ENCODE measurements around the gene EHD4.

EHD4 gene

DNA sequence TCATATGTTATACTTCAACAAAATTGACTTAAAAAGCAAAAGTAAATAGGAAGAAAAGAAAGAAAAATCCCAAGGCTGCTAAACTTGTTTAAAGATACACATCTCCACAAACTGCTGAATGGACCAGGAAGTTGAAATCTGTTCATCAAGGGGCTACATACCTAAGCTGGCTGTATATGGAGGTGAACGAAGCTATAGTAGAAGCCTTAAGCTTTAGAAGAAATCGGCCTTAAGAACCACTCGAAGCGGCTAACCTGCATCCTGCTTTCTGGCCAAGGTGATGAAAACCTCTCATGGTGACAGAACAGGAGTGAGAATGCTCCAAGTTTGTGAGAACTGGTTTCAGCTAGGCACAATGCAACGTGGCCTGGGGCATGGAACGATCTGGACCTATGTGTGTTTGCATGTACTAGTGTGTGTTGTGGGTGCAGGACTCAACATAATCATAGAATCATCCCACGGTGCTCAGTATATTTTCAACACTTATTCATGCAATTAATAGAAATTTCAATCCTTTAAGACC, 47.2 kb downstream of the EHD4 start:
- no peaks in the 10 kb centered on the region for H3K36me3 ChIP-seq (ENCODE audit: insufficient read depth, low read length)
- H3K9ac ChIP-seq (ENCODE audit: low read depth, low read length), result no peak overlapping the region
- peaks cover 13% of the 10 kb centered on the region; the same call in 1 of the 2 replicates for H3K4me1 ChIP-seq (ENCODE audit: insufficient read depth, low read length)
- H3K9me3 ChIP-seq (ENCODE audit: control insufficient read depth, insufficient read depth, low read length), result no peaks in the 10 kb centered on the region

DNA sequence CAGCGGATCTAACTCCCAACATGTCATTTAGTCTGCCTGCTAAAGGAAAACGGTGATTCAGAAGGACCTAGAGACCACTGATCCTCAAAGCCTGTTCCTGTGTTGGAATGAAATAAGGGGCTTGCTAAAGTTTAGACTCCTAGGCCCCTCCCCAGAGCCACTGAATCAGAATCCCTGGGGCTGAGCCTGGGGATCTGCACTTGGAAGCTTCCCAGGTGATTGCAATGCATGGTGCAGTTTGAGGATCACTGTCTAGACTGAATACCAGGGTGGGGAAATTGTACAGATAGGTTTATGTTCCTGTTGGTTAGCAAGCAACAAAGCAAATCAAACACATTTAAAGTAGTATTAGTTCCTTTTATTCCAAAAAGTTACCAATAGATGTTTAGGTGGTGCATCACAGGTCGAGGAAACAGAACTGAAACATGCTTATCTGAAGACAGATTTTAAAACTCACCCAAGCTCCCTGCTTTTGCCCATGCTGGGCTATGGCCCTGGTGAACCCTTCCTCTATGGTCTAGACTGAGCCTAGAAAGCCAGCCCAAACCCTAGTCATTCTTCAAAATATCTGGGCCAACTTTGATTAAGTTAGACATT, 48.9 kb downstream of the EHD4 start:
- Histone ChIP-seq H3K36me3 (ENCODE audit: insufficient read depth, low read length) (no peaks in the 10 kb centered on the region), H3K9ac (ENCODE audit: low read depth, low read length) (no peak overlapping the region), H3K9me3 (ENCODE audit: control insufficient read depth, insufficient read depth, low read length) (no peaks in the 10 kb centered on the region), H3K4me1 (ENCODE audit: insufficient read depth, low read length) (peaks cover 4% of the 10 kb centered on the region; the same call in 1 of the 2 replicates)

DNA sequence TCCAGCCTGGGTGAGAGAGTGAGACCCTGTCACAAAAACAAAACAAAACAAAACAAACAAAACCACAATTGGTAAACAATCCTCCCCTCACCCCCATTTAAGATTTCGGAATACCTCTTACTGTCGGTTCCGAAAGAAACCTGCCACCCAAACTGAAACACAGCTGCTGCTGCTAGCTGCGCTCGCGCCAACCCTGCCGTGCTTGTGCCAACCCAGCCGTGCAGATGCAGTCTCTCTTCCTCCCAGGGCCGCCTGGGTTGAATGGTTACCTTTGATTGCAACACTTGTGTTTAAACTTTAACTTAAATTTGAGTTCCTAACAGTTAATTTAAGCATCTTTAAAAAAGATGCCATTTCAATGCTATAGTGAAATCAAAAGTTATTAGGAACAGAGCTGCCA, 50.0 kb downstream of the EHD4 start:
- no peaks in the 10 kb centered on the region; the same call in 1 of the 2 replicates for H3K4me1 ChIP-seq (ENCODE audit: insufficient read depth, low read length)
- no peaks in the 10 kb centered on the region for H3K36me3 ChIP-seq (ENCODE audit: insufficient read depth, low read length)
- H3K9me3 ChIP-seq (ENCODE audit: control insufficient read depth, insufficient read depth, low read length), result no peaks in the 10 kb centered on the region
- no peak overlapping the region for H3K9ac ChIP-seq (ENCODE audit: low read depth, low read length)

DNA sequence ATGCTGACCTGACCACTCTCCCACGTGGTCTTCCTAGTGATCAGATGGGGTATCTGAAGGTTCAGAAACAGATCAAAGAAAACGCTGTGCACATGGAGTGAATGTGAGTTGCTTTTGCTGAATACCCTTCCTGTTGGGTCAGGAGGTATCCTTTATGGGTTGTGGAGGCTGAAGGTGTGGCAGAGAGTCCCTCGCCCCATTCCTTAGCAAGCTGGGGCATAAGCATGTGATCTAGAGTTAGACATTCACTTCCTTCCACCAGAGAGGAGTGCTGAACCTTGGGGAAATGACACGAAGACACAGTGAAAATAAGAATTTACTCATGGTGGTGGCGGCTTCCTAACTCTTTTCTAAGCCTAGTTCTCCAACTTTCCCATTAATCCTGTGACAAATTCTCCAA, 50.7 kb downstream of the EHD4 start:
- Histone ChIP-seq H3K9me3 (ENCODE audit: control insufficient read depth, insufficient read depth, low read length) (no peaks in the 10 kb centered on the region), H3K36me3 (ENCODE audit: insufficient read depth, low read length) (no peaks in the 10 kb centered on the region), H3K4me1 (ENCODE audit: insufficient read depth, low read length) (no peaks in the 10 kb centered on the region; the same call in 1 of the 2 replicates), H3K9ac (ENCODE audit: low read depth, low read length) (no peak overlapping the region)

DNA sequence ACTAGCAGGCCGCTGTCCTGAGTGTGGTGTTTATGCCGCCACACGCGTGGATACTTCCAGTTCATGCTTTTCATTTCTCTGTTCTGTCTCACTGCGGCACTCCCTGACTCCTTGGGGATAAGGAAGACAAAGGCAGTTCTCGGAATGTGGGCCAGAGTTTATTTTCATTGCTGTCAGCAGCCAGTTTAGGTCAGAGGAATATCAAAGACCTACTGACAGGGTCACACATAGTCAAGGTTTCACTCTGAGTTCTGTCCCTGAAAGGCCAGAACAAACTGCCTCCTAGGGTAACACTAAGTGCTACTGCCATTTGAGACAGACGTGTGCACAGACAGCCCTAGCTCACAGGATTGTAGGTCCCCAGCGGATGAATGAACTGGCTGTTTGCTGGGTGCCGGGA, 51.2 kb downstream of the EHD4 start:
- H3K36me3 ChIP-seq (ENCODE audit: insufficient read depth, low read length), result no peaks in the 10 kb centered on the region
- H3K9me3 ChIP-seq (ENCODE audit: control insufficient read depth, insufficient read depth, low read length), result no peaks in the 10 kb centered on the region
- H3K9ac ChIP-seq (ENCODE audit: low read depth, low read length), result no peak overlapping the region
- H3K4me1 ChIP-seq (ENCODE audit: insufficient read depth, low read length), result no peaks in the 10 kb centered on the region; the same call in 1 of the 2 replicates

DNA sequence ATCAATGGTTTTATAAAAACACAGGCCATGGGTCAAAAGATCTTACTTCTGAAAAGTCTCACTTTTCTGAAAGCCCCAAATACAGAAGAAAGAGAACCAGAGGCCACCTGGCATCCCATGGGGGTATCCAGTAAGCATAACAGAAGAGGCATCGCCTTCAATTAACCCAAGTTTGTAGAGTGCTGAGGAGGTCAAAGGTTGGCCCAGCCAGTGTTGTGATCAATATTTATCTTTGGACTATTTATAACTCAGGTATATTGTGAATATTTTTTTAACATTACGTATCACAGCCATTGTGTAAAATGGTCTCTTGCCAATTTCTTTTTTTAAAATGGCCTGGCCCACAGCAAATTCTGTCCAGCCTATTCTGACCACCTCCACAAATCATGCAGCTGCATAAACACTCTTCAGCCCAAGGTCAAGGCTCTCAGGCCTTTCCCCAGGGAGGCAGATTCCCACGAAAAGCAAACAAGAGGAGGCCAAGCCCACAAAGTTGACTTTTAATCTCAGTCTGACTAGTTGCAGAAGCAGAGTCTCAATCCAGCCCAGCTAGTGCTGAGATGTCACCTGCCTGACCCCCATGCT, 52.3 kb downstream of the EHD4 start:
- no peaks in the 10 kb centered on the region for H3K9me3 ChIP-seq (ENCODE audit: control insufficient read depth, insufficient read depth, low read length)
- H3K36me3 ChIP-seq (ENCODE audit: insufficient read depth, low read length), result no peaks in the 10 kb centered on the region; the same call in 1 of the 2 replicates
- no peak overlapping the region for H3K9ac ChIP-seq (ENCODE audit: low read depth, low read length)
- H3K4me1 ChIP-seq (ENCODE audit: insufficient read depth, low read length), result no peaks in the 10 kb centered on the region; the same call in 1 of the 2 replicates

DNA sequence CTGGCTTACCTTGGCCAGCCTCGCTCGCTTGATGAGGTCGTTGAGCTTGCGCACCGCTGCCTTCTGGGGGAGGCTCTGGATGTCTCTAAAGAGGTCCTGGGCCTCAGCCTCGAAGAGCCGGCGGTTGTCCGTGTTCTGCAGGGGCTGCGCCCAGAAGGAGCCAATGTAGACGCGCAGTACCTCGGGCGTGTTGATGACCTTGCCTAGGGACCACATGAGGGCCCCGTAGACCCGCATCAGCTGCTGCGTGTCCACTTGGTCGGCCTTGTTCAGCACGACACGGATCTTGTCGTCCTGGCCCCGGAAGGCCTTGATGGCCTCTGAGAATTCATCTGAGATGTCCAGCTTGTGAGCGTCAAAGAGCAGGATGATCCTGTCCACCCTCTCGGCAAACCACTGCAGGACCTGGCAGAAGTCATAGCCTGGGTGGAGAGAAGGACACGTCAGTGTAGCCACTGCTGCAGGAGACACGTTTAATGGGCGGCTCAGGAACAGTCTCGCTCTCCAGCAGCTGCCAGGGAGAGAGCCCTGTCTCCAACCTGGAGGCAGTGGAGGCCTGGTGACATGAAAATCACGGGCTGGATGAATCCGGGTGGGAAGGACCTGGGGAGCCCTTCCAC, 53.0 kb downstream of the EHD4 start:
- Histone ChIP-seq H3K9ac (ENCODE audit: low read depth, low read length) (no peak overlapping the region), H3K9me3 (ENCODE audit: control insufficient read depth, insufficient read depth, low read length) (no peaks in the 10 kb centered on the region), H3K4me1 (ENCODE audit: insufficient read depth, low read length) (no peaks in the 10 kb centered on the region; the same call in 1 of the 2 replicates), H3K36me3 (ENCODE audit: insufficient read depth, low read length) (no peaks in the 10 kb centered on the region; the same call in 1 of the 2 replicates)

DNA sequence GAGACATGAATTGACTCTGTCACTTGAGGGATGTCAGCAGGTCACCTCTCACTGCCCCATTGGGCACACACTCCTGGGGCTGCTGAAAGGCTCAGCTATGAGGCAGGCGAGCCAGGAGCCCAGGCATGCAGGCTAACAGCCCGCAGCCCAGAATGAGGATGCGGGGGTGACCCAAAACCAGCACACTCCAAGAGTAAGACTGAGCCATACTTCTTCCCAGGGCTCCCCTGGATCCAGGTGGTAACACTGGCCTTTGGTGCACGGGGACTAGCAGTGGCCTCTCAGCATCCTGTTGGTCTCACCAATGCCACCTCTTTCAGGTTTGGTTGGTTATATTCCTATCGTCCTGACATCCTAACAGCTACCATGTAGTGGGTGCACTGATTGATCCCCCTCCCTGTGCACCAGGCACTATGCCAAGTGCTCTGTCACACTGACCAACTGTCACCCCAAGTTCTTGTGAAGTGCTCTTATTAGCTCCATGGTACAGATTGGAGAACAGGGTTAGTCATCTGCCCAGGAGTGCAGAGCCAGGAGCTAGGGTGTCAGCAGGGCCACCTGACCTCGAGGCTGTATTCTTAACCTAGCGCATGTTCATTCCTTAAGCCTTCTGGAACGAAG, 53.7 kb downstream of the EHD4 start:
- H3K9ac ChIP-seq (ENCODE audit: low read depth, low read length), result no peak overlapping the region

DNA sequence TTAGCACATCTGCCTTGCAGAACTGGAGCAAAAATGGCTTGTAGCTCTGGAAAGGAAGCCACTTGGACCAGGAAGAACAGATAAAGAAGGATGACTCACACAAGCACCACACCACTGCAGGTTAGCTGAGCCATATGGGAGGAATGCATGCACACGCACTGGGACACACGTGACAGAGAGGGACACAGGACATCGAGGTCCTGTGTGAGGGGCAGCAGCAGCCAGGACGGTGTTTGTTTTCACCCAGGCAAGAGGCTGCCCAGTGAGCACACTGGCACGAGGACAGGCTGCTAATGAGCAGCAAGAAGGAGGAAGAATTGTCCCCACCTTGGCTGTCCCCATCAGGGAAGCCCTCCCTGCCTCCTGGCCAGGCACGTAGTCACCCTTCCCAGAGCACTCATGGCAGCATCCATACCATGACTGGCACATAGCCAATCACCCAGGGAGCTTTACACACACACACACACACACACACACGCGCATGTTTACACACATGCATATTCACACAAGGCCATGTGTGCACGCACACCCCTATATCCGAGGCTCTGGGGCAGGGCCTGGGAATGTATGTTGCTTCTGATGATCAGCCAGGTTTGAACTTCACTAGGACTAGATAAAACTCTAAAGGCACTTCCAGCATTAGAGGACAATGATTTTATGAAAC, 54.5 kb downstream of the EHD4 start:
- Histone ChIP-seq H3K9ac (ENCODE audit: low read depth, low read length) (no peak overlapping the region), H3K36me3 (ENCODE audit: insufficient read depth, low read length) (no peaks in the 10 kb centered on the region; the same call in 1 of the 2 replicates), H3K4me1 (ENCODE audit: insufficient read depth, low read length) (no peaks in the 10 kb centered on the region; the same call in 1 of the 2 replicates), H3K9me3 (ENCODE audit: control insufficient read depth, insufficient read depth, low read length) (no peaks in the 10 kb centered on the region)

More for the DNA sequence above, 53.7 kb downstream of the EHD4 start:
- Histone ChIP-seq H3K4me1 (ENCODE audit: insufficient read depth, low read length) (no peaks in the 10 kb centered on the region; the same call in 1 of the 2 replicates), H3K36me3 (ENCODE audit: insufficient read depth, low read length) (no peaks in the 10 kb centered on the region; the same call in 1 of the 2 replicates), H3K9me3 (ENCODE audit: control insufficient read depth, insufficient read depth, low read length) (no peaks in the 10 kb centered on the region)

DNA sequence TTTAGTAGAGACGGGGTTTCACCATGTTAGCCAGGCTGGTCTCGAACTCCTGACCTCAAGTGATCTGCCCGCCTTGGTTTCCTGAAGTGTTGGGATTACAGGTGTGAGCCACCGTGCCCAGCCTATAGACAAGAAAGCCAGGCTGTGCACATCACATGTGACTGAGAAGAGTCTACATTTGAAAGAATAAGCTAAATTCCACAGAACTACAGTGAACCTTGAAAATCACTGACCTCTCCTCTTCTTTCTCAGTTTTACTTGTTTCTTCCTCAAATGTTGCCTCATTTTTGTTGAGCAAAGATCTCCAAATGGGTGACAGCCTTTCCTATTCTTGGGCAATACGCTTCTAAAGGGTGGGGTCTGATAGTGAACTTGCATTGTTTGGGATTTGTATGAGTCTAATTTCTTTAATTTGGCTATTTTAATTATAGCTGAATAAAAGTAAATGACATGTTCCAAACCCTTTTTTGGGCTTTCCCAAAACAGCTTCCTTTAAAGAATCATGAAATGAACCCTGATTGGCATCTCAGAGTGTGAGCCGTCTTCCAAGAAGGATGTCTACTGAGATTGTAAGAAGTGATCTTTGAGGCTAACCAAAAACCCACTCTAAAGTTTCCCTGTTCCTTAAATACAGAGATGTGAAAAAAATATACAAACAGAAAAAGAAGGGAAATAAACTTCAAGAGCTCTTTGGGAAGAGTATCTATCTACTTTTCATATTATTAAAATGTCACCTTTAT, 56.9 kb downstream of the EHD4 start:
- H3K36me3 ChIP-seq (ENCODE audit: insufficient read depth, low read length), result no peaks in the 10 kb centered on the region; the same call in 1 of the 2 replicates
- H3K9ac ChIP-seq (ENCODE audit: low read depth, low read length), result no peak overlapping the region

DNA sequence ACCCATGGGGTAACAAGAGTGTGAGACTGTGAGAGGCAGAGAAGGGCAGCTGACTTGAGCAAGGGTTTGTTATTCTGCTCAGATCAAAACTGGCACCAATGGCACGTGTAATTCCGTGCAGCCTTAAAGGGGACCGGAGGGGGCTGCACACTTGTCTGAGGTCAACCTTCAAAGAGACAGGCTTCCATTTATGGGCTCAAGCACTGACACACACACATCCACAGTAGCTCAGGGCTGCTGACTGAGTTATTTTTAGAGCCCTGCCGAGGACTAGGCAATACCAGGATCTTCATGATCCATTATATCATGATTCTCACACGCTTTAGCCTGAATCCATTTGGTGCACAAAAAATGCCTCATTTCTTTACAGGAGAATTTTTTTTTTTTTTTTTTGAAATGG, 57.9 kb downstream of the EHD4 start:
- no peaks in the 10 kb centered on the region for H3K9me3 ChIP-seq (ENCODE audit: control insufficient read depth, insufficient read depth, low read length)
- H3K36me3 ChIP-seq (ENCODE audit: insufficient read depth, low read length), result peaks cover 4% of the 10 kb centered on the region
- no peaks in the 10 kb centered on the region; the same call in 1 of the 2 replicates for H3K4me1 ChIP-seq (ENCODE audit: insufficient read depth, low read length)
- H3K9ac ChIP-seq (ENCODE audit: low read depth, low read length), result no peak overlapping the region

More for the DNA sequence above, 56.9 kb downstream of the EHD4 start:
- Histone ChIP-seq H3K4me1 (ENCODE audit: insufficient read depth, low read length) (no peaks in the 10 kb centered on the region; the same call in 1 of the 2 replicates), H3K9me3 (ENCODE audit: control insufficient read depth, insufficient read depth, low read length) (no peaks in the 10 kb centered on the region)

DNA sequence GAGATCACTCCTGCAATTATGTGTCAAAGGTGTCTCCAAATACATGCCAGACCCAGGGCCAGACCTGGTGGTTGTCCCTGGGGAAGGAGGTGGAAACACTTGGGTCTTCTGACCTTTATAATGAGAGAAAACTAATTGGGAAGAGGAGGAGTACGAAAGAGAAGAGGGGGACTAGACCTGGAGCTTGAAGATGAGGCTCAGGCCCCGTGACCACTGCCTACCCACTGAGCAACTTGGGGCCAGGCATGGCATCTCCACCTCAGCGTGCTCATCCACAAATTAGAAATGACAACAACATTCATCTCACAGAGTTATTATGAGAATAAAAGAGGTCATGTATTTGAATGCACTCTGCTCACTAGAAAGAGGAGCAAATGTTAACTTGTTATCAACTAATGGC, 59.1 kb downstream of the EHD4 start:
- no peaks in the 10 kb centered on the region for H3K9me3 ChIP-seq (ENCODE audit: control insufficient read depth, insufficient read depth, low read length)
- H3K9ac ChIP-seq (ENCODE audit: low read depth, low read length), result no peak overlapping the region
- peaks cover 10% of the 10 kb centered on the region for H3K36me3 ChIP-seq (ENCODE audit: insufficient read depth, low read length)
- no peaks in the 10 kb centered on the region; the same call in 1 of the 2 replicates for H3K4me1 ChIP-seq (ENCODE audit: insufficient read depth, low read length)

DNA sequence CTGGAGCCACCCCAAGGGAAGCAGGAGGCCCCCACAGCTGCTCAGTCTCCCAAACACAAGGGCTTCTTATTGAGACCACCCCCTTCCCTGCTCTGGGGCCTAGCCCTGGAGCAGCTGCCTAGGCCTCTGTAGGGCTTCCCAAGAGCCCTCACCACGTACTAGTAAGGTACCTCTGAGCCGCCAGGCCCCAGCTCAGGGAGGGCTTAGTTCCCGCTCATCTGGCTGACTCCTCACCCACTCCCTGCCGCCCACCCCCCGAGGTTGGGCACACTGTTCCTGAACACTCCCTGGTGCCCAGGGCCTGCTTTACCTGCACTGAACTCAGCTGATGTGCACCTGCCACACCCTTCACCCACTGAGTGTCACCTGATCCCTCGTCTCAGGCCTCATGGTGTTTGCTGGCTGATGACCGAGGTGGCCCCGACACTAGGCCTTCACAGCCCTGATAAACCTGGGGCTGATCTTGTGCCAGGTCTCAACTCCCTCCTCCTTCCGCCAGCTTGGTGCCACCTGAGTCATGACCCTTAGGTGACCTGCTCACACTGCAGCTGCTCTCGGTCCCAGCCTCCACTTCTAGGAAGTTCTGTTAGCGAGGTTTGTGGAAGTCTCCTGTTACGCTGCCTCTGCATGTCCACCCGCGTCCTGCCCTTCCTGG, 60.5 kb downstream of the EHD4 start:
- Histone ChIP-seq H3K36me3 (ENCODE audit: insufficient read depth, low read length) (peaks cover 10% of the 10 kb centered on the region), H3K9ac (ENCODE audit: low read depth, low read length) (no peak overlapping the region), H3K4me1 (ENCODE audit: insufficient read depth, low read length) (no peaks in the 10 kb centered on the region), H3K9me3 (ENCODE audit: control insufficient read depth, insufficient read depth, low read length) (no peaks in the 10 kb centered on the region)
